Sigmoid colon (tissue), 7 donors: ENCODE data around the gene MON2. TPM values are rescaled to one million over a fixed set of nuclear protein-coding genes. Genes with fewer than 3 reads are reported as not detected.

ENCODE experiments used
- DNase-seq: peaks from one replicate; pipeline ENCODE4 v3.0.0-alpha.2; 2019
- H3K27ac ChIP-seq, 4 donors: fragments of 200-600 bp; sonication (generic); one replicate each; pipeline ENCODE4 v1.5.1; 2016 to 2019; ENCODE audit warnings: mild to moderate bottlenecking in 1 of 4
- H3K27me3 ChIP-seq, 3 donors: fragments of 200-600 bp; sonication (generic); one replicate each; pipeline ENCODE4 v1.5.1; 2019; ENCODE audit warnings: mild to moderate bottlenecking in 1 of 3
- H3K36me3 ChIP-seq, 4 donors: fragments of 200-600 bp; sonication (generic); one replicate each; pipeline ENCODE4 v1.5.1; 2016 to 2019
- H3K4me1 ChIP-seq, 4 donors: fragments of 200-600 bp; sonication (generic); one replicate each; pipeline ENCODE4 v1.5.1; 2017 to 2019
- H3K4me3 ChIP-seq, 4 donors: fragments of 200-600 bp; sonication (generic); one replicate each; pipeline ENCODE4 v1.5.1; 2017 to 2019; ENCODE audit warnings: mild to moderate bottlenecking in 2 of 4, moderate library complexity in 1 of 4
- H3K9me3 ChIP-seq, 4 donors: fragments of 200-600 bp in 3 of 4; sonication (generic) in 3 of 4; one replicate each; pipeline versions ENCODE4 v1.5.1 to v1.6.1; 2013 to 2019
- CTCF ChIP-seq, 4 experiments: fragments of 450-650 bp in 3 of 4; fragments of 200-600 bp in 1 of 4; IDR thresholded peaks; one replicate each; pipeline ENCODE4 v1.5.1; 2016 to 2019; ENCODE audit warnings: antibody characterized with exemption in 4 of 4, mild to moderate bottlenecking in 3 of 4, moderate library complexity in 2 of 4
- EP300 ChIP-seq, 4 donors: sonication (generic); formaldehyde crosslinking; IDR thresholded peaks; one replicate each; pipeline ENCODE4 v1.6.1; 2017; ENCODE audit warnings: antibody characterized with exemption in 4 of 4
- POLR2A ChIP-seq, 2 donors: fragments of 450-650 bp; IDR thresholded peaks; one replicate each; pipeline ENCODE4 v1.6.1; 2016; ENCODE audit warnings: antibody characterized with exemption in 2 of 2, mild to moderate bottlenecking in 2 of 2, moderate library complexity in 2 of 2
- POLR2AphosphoS5 ChIP-seq, 4 donors: sonication (generic); formaldehyde crosslinking; IDR thresholded peaks; one replicate each; pipeline ENCODE4 v1.6.1; 2017; ENCODE audit warnings: antibody characterized with exemption in 4 of 4
- WGBS, 2 donors: extraction: QIAGEN DNeasy Blood & Tissue Kit; methylation state at CpG; one replicate each; pipeline ENCODE4 v1.1.7; 2013; 5-methylcytosine and 5-hydroxymethylcytosine counted together
- intact Hi-C: fragments of 100-400 bp; cut with DNase I; formaldehyde crosslinking; loops from one replicate; pipeline ENCODE4 v1.15.1; 2023
- polyA plus RNA-seq, 3 donors: library from polyadenylated mRNA; stranded (reverse); fragments of 200-250 nt; gene quantifications; one replicate each; pipeline ENCODE4 v1.2.3, GENCODE V29; 2013
- total RNA-seq, 4 donors: library from RNA; depleted of rRNA; stranded (reverse); fragments of >200 nt; gene quantifications; one replicate each; pipeline ENCODE4 v1.1.0, GENCODE V29; 2016
- donor health status: healthy with polysubstance abuse.
- donor health status: Bipolar disorder and iron deficiency.
- donor health status: healthy.

The MON2 gene
- total and polyA plus RNA-seq, 7 donors, result 4.6 to 92.0 (median 57.1) TPM

DNA sequence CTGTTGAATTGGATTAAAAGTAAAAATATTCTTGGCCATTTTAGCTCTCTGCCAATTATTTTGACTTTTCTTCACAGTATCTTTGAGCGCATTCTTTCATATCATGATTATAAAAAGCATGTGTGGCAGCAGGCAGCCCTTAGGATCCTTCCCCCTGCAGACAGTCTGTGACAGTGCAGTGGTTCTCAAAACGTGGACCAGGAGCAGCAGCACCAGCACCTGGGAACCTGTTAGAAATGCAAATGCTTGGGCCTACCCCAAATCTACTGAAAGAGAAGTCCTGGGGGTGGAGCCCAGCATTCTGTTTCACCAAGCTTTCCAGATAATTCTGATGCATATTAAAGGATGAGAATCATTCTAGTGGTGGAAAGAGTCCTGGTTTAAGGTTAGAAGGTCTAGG, 155.6 kb downstream of the MON2 start:
- Histone ChIP-seq H3K36me3 (no peaks in the 10 kb centered on the region), H3K4me3 (no peak overlapping the region), H3K9me3 (no peaks in the 10 kb centered on the region), H3K4me1 (no peaks in the 10 kb centered on the region), H3K27ac (no peak overlapping the region), H3K27me3 (no peaks in the 10 kb centered on the region)
- intact Hi-C loops, result no loop called here
- DNase-seq, result no peak
- 74 to 77% methylated on average over 2 of the region's 2 CpGs for WGBS, 2 donors
- TF ChIP-seq CTCF (IDR thresholded peaks at IDR 0.05) (no peak), POLR2AphosphoS5 (IDR thresholded peaks at IDR 0.05) (no peak), POLR2A (IDR thresholded peaks at IDR 0.05) (no peak), EP300 (IDR thresholded peaks at IDR 0.05) (no peak)

GRCh38 chr12:62625228-62625627, 158.6 kb downstream of the MON2 start:
- Histone ChIP-seq H3K9me3 (no peaks in the 10 kb centered on the region), H3K27me3 (no peaks in the 10 kb centered on the region), H3K27ac (no peak overlapping the region), H3K36me3 (no peaks in the 10 kb centered on the region), H3K4me1 (no peaks in the 10 kb centered on the region), H3K4me3 (no peak overlapping the region)
- no peak for TF ChIP-seq POLR2A (IDR thresholded peaks at IDR 0.05)
- no peak for TF ChIP-seq EP300 (IDR thresholded peaks at IDR 0.05)
- TF ChIP-seq POLR2AphosphoS5 (IDR thresholded peaks at IDR 0.05), result no peak
- TF ChIP-seq CTCF (IDR thresholded peaks at IDR 0.05), result no peak
- intact Hi-C loops, result no loop called here
- DNase-seq, result no peak
- WGBS, 2 donors, result 80 to 93% methylated on average over 2 of the region's 2 CpGs

DNA sequence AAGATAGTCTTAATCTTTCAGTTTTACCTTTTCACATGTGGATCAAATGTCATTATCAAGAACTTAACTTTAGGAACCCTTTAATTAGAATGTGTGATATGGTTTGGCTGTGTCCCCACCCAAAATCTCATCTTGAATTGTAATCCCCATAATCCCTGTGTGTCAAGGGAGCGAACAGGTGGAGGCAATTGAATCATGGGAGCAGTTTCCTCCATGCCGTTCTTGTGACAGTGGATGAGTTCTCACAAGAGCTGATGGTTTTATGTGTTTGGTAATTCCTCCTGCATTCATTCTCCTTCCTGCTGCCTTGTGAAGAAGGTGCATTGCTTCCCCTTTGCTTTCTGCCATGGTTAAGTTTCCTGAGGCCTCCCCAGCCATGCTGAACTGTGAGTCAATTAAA, 160.6 kb downstream of the MON2 start:
- no peaks in the 10 kb centered on the region for H3K9me3 ChIP-seq
- no peak for DNase-seq
- no peak overlapping the region for H3K27ac ChIP-seq
- H3K4me3 ChIP-seq, result no peak overlapping the region
- no peaks in the 10 kb centered on the region for H3K36me3 ChIP-seq
- WGBS, 2 donors, result 93 to 95% methylated on average over 2 of the region's 2 CpGs
- no peaks in the 10 kb centered on the region for H3K27me3 ChIP-seq
- no peak for TF ChIP-seq EP300 (IDR thresholded peaks at IDR 0.05)
- no peak for TF ChIP-seq CTCF (IDR thresholded peaks at IDR 0.05)
- no peak for TF ChIP-seq POLR2A (IDR thresholded peaks at IDR 0.05)
- no peak for TF ChIP-seq POLR2AphosphoS5 (IDR thresholded peaks at IDR 0.05)
- intact Hi-C loops, result no loop called here
- H3K4me1 ChIP-seq, result peaks cover 0 to 11% (median 2%) of the 10 kb centered on the region in 4 donors

- H3K36me3 ChIP-seq, result no peaks in the 10 kb centered on the region
- 83 to 85% methylated on average over 4 of the region's 4 CpGs for WGBS, 2 donors
- no peak for DNase-seq
- H3K4me1 ChIP-seq, result peaks cover 0 to 20% (median 12%) of the 10 kb centered on the region in 4 donors
- H3K4me3 ChIP-seq, result no peak overlapping the region
- H3K27me3 ChIP-seq, result no peaks in the 10 kb centered on the region
- H3K27ac ChIP-seq, result no peak overlapping the region
- intact Hi-C loops, result no loop called here
- H3K9me3 ChIP-seq, result no peaks in the 10 kb centered on the region
- TF ChIP-seq CTCF (IDR thresholded peaks at IDR 0.05) (no peak), POLR2AphosphoS5 (IDR thresholded peaks at IDR 0.05) (no peak), POLR2A (IDR thresholded peaks at IDR 0.05) (no peak), EP300 (IDR thresholded peaks at IDR 0.05) (no peak)
Measured at GRCh38 chr12:62629413-62629812, 162.8 kb downstream of the MON2 start.
